Measurements from ENCODE around the gene NFATC1.

The NFATC1 gene

DNA sequence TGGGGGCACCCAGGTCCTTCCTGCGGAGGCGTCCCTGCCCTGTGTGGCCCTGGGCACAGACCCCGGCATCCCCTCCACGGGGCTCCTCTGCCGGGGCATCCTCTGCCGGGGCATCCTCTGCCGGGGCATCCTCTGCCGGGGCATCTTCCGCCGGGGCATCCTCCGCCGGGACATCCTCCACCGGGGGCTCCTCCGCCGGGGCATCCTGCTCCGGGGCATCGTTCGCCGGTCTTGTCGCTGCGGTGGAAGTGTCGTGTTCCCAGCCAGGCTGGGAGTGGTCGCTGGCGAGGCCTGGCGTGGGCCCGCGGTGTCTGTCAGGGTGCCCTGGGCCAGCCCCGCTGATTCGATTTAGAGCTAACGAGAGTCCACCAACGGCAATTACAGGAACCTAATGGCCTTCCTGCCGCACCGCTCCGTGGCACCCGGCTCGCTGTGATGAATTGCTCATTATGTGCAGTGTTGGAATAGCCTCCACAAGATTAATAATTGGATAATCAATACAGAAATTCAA lies 115.1 kb downstream of the NFATC1 start:
- TF ChIP-seq CTCF (IDR thresholded peaks at IDR 0.05; ENCODE audit: low read depth, low read length), result no peak
- H3K4me3 ChIP-seq (ENCODE audit: low read depth, low read length), result no peak overlapping the region

DNA sequence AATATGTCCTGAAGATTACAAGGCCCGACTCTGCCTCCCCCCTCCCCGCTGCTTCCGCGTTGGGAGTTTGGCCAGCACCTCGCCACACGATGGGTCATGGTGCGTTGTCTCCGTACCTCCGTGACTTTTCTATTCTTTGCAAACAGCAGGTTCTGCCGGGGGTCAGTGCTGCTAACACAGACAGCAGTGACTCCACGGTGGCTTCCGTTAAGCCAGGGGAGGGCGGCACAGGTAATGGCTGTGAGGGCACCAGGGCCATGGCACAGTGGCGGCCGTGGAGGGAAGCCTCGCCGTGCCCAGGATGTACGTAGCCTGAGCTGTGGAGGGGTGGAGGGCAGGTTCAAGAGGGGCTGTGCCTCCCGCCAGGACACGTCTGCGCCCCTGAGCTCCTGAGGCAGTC lies 115.5 kb downstream of the NFATC1 start:
- H3K4me3 ChIP-seq (ENCODE audit: low read depth, low read length), result no peak overlapping the region
- TF ChIP-seq CTCF (IDR thresholded peaks at IDR 0.05; ENCODE audit: low read depth, low read length), result no peak

- TF ChIP-seq CTCF (IDR thresholded peaks at IDR 0.05; ENCODE audit: low read depth, low read length), result no peak
- no peak overlapping the region for H3K4me3 ChIP-seq (ENCODE audit: low read depth, low read length)
These were observed 116.1 kb downstream of the NFATC1 start for GRCh38 chr18:79511671-79512301.

- H3K4me3 ChIP-seq (ENCODE audit: low read depth, low read length), result no peak overlapping the region
- TF ChIP-seq CTCF (IDR thresholded peaks at IDR 0.05; ENCODE audit: low read depth, low read length), result no peak
These were observed 117.0 kb downstream of the NFATC1 start for GRCh38 chr18:79512461-79513380.

GRCh38 chr18:79513381-79514081 lies 117.8 kb downstream of the NFATC1 start:
- no peak for TF ChIP-seq CTCF (IDR thresholded peaks at IDR 0.05; ENCODE audit: low read depth, low read length)
- H3K4me3 ChIP-seq (ENCODE audit: low read depth, low read length), result no peak overlapping the region

DNA sequence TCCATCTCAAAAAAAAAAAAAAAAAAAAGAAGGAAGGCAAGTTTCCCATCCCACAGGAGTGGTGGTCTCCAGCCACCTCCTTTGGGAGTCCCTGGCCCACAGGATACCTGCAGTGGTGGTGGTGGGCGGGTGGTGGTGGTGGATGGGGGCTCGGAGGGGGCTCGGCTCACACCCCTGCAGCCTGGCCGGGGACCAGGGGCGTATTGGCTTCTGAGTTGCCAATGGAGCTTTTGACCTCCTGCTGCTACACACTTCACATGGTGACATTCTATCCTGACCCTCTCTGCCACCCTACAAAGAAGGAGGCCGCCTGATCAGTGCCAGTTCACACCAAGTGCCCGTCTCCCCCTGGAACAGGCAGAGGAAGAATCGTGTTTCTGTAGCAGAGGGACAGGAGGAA lies 119.6 kb downstream of the NFATC1 start:
- no peak overlapping the region for H3K4me3 ChIP-seq (ENCODE audit: low read depth, low read length)
- TF ChIP-seq CTCF (IDR thresholded peaks at IDR 0.05; ENCODE audit: low read depth, low read length), result no peak
